Esophagus squamous epithelium (tissue), 5 donors: ENCODE data around the gene APBB1IP. TPM values are rescaled to one million over a fixed set of nuclear protein-coding genes. Genes with fewer than 3 reads are reported as not detected.
"Not testable (repeated sequence)": the region's sequence is repeated elsewhere in the genome, so short reads cannot be mapped to it uniquely, and the experiment has no call there.

Source experiments
- DNase-seq: peaks from one replicate; lab custom pipeline; 2025; lab: John Stamatoyannopoulos, UW
- H3K27ac ChIP-seq, 4 donors: fragments of 200-600 bp; sonication (generic); one replicate each; pipeline ENCODE4 v1.5.1; 2016 to 2019; ENCODE audit warnings: mild to moderate bottlenecking in 1 of 4
- H3K27me3 ChIP-seq, 4 donors: fragments of 200-600 bp; sonication (generic); 1 replicate in 3 of 4; 2 replicates in 1 of 4; pipeline versions ENCODE4 v1.5.1 to v1.6.0; 2017 to 2021; ENCODE audit warnings: antibody characterized with exemption in 1 of 4
- H3K36me3 ChIP-seq, 3 donors: fragments of 200-600 bp; sonication (generic); one replicate each; pipeline ENCODE4 v1.5.1; 2016 to 2019
- H3K4me1 ChIP-seq, 3 donors: fragments of 200-600 bp; sonication (generic); one replicate each; pipeline ENCODE4 v1.5.1; 2017 to 2019
- H3K4me3 ChIP-seq, 4 donors: fragments of 200-600 bp; sonication (generic); 1 replicate in 3 of 4; 2 replicates in 1 of 4; pipeline ENCODE4 v1.5.1; 2016 to 2019; ENCODE audit warnings: mild to moderate bottlenecking in 2 of 4, moderate library complexity in 1 of 4
- H3K9me3 ChIP-seq, 3 donors: fragments of 200-600 bp; sonication (generic); one replicate each; pipeline ENCODE4 v1.5.1; 2016 to 2019
- POLR2A ChIP-seq, 4 donors: fragments of 450-650 bp; IDR thresholded peaks; one replicate each; pipeline ENCODE4 v1.6.1; 2017; ENCODE audit warnings: antibody characterized with exemption in 4 of 4, mild to moderate bottlenecking in 4 of 4, moderate library complexity in 3 of 4
- WGBS, 2 donors: methylation state at CpG; one replicate each; pipeline ENCODE4 v1.1.5; 2018; 5-methylcytosine and 5-hydroxymethylcytosine counted together
- intact Hi-C: fragments of 100-400 bp; cut with DNase I; formaldehyde crosslinking; loops from one replicate; pipeline ENCODE4 v1.15.0; 2022
- total RNA-seq, 4 donors: library from RNA; depleted of rRNA; stranded (reverse); fragments of >200 nt; gene quantifications; one replicate each; pipeline ENCODE4 v1.1.0, GENCODE V29; 2016
- TF ChIP-seq, protein P1 (sequence below), 6 experiments: fragments of 450-650 bp in 4 of 6; fragments of 200-600 bp in 2 of 6; sonication (generic) in 2 of 6; IDR thresholded peaks; one replicate each; pipeline ENCODE4 v1.5.1; 2016 to 2019; ENCODE audit warnings: antibody characterized with exemption in 6 of 6, mild to moderate bottlenecking in 4 of 6, moderate library complexity in 4 of 6
- donor health status: DM: yes; HTN: yes; CAD: no.

The APBB1IP gene
- total RNA-seq, 4 donors from 2014 or later, result 0.45 to 5.5 (median 1.7) TPM

DNA sequence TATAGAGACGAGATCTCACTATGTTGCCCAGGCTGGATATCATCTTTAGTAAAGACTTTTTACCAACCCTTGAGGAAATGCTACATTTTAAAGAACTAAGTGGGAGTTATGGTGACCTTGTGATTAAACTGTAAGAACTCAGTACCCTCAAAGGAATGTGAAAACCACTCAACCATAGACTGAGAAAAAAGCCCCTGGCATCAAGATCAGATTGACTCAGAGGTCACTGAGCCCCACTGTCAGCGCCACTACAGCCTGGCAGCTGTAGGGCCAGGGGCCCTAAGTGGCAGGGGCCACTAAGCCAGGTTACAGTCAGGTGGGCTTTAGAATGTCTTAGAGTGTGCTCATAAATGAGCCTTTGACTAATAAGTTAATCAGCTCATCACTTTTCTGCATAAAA lies 55.9 kb downstream of the APBB1IP start:
- Histone ChIP-seq H3K4me3 (no peak overlapping the region), H3K27me3 (no peaks in the 10 kb centered on the region), H3K9me3 (no peaks in the 10 kb centered on the region), H3K27ac (no peak overlapping the region), H3K4me1 (no peaks in the 10 kb centered on the region), H3K36me3 (peaks cover 0 to 6% (median 0%) of the 10 kb centered on the region in 3 donors)
- DNase-seq, result no peak
- intact Hi-C loops, result no loop called here
- WGBS, 2 donors, result 72 to 76% methylated on average over 2 of the region's 2 CpGs
- TF ChIP-seq, protein P1, sequence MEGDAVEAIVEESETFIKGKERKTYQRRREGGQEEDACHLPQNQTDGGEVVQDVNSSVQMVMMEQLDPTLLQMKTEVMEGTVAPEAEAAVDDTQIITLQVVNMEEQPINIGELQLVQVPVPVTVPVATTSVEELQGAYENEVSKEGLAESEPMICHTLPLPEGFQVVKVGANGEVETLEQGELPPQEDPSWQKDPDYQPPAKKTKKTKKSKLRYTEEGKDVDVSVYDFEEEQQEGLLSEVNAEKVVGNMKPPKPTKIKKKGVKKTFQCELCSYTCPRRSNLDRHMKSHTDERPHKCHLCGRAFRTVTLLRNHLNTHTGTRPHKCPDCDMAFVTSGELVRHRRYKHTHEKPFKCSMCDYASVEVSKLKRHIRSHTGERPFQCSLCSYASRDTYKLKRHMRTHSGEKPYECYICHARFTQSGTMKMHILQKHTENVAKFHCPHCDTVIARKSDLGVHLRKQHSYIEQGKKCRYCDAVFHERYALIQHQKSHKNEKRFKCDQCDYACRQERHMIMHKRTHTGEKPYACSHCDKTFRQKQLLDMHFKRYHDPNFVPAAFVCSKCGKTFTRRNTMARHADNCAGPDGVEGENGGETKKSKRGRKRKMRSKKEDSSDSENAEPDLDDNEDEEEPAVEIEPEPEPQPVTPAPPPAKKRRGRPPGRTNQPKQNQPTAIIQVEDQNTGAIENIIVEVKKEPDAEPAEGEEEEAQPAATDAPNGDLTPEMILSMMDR (IDR thresholded peaks at IDR 0.05), result no peak
- no peak for TF ChIP-seq POLR2A (IDR thresholded peaks at IDR 0.05)

- intact Hi-C loops, result no loop called here
Observed at GRCh38 chr10:26499426-26499825, 61.3 kb downstream of the APBB1IP start.

GRCh38 chr10:26502986-26503385 lies 64.8 kb downstream of the APBB1IP start:
- no peak for TF ChIP-seq POLR2A (IDR thresholded peaks at IDR 0.05)
- TF ChIP-seq, protein P1 (IDR thresholded peaks at IDR 0.05), result no peak
- Histone ChIP-seq H3K4me1 (no peaks in the 10 kb centered on the region), H3K27ac (no peak overlapping the region), H3K9me3 (no peaks in the 10 kb centered on the region), H3K36me3 (peaks cover 0 to 5% (median 0%) of the 10 kb centered on the region in 3 donors), H3K4me3 (no peak overlapping the region), H3K27me3 (no peaks in the 10 kb centered on the region)
- WGBS, 2 donors, result 74 to 79% methylated on average over 6 of the region's 6 CpGs
- DNase-seq, result no peak
- intact Hi-C loops, result no loop called here

More at GRCh38 chr10:26499426-26499825, 61.3 kb downstream of the APBB1IP start:
- Histone ChIP-seq H3K4me1 (no peaks in the 10 kb centered on the region), H3K4me3 (no peak overlapping the region), H3K9me3 (no peaks in the 10 kb centered on the region), H3K36me3 (peaks cover 0 to 6% (median 0%) of the 10 kb centered on the region in 3 donors), H3K27ac (no peak overlapping the region), H3K27me3 (no peaks in the 10 kb centered on the region)
- TF ChIP-seq, protein P1 (IDR thresholded peaks at IDR 0.05), result no peak
- no peak for TF ChIP-seq POLR2A (IDR thresholded peaks at IDR 0.05)
- no peak for DNase-seq

DNA sequence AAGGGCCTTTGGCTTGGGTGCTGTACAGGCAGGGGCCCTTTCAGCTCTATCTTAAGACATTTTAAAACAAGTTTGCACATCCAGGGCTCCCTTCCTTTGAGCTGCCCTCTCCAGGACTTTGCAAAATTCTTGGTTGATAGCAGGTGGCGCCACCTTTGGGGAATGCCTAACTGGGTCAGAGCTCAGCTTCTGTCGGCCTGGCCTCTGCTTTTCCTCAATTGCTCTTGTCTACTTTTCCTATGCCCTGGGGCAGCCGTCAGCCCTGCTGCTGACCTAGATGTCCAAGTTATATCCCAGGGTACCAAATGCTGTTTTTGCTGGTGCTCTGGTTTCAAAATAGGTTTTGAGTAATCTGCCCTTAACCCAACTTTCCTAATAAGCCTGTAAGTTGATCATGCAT lies 65.8 kb downstream of the APBB1IP start:
- WGBS, 2 donors, result 42 to 47% methylated on average over 3 of the region's 3 CpGs

DNA sequence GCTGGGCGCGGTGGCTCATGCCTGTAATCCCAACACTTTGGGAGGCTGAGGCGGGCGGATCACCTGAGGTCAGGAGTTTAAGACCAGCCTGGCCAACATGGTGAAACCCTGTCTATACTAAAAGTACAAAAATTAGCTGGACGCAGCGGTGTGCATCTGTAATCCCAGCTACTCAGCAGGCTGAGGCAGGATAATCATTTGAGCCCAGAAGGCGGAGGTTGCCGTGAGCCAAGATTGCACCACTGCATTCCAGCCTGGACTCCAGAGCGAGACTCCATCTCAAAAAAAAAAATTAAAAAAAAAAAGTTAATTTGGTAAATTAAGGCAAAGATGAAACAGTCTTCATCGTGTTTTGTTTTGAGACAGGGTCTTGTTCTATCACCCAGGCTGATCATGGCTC lies 66.3 kb downstream of the APBB1IP start:
- H3K27ac ChIP-seq, H3K4me1 ChIP-seq, intact Hi-C loops, DNase-seq, H3K9me3 ChIP-seq, H3K36me3 ChIP-seq, H3K4me3 ChIP-seq, H3K27me3 ChIP-seq: not testable (repeated sequence)
- WGBS, 2 donors, result 87 to 91% methylated on average over 9 to 10 of the region's 10 CpGs

More for the DNA sequence above, 65.8 kb downstream of the APBB1IP start:
- no peak overlapping the region for H3K4me3 ChIP-seq
- TF ChIP-seq, protein P1 (IDR thresholded peaks at IDR 0.05), result no peak
- TF ChIP-seq POLR2A (IDR thresholded peaks at IDR 0.05), result no peak
- intact Hi-C loops, result no loop called here
- no peaks in the 10 kb centered on the region for H3K36me3 ChIP-seq
- no peaks in the 10 kb centered on the region for H3K9me3 ChIP-seq
- no peak for DNase-seq
- H3K4me1 ChIP-seq, result no peaks in the 10 kb centered on the region
- H3K27me3 ChIP-seq, result no peaks in the 10 kb centered on the region
- no peak overlapping the region for H3K27ac ChIP-seq

DNA sequence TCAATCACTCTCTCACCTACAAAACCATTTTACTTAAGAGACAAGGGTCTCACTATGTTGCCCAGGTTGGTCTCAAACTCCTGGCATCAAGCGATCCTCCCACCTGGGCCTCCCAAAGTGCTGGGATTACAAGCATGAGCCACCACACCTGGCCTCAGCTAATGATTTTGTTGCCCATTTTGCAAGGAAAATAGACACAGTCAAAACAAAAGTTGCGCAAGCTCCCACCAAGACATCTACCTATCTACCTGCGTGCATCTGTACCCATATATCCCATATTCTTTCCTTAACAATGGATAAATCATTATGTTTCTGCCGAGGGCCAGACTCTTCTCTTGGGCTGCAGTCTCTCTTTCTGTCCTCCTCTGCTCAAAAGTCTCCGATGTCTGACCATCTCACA lies 67.3 kb downstream of the APBB1IP start:
- no peak for TF ChIP-seq POLR2A (IDR thresholded peaks at IDR 0.05)
- TF ChIP-seq, protein P1 (IDR thresholded peaks at IDR 0.05), result no peak
- no peak overlapping the region for H3K27ac ChIP-seq
- H3K4me1 ChIP-seq, result no peaks in the 10 kb centered on the region
- no peak for DNase-seq
- H3K9me3 ChIP-seq, result no peaks in the 10 kb centered on the region
- intact Hi-C loops, result no loop called here
- H3K27me3 ChIP-seq, result no peaks in the 10 kb centered on the region
- WGBS, 2 donors, result 85 to 95% methylated on average over 5 of the region's 5 CpGs
- H3K36me3 ChIP-seq, result no peaks in the 10 kb centered on the region
- no peak overlapping the region for H3K4me3 ChIP-seq
